Measurements from ENCODE around the gene SLC37A1.

- TF ChIP-seq, protein P1, sequence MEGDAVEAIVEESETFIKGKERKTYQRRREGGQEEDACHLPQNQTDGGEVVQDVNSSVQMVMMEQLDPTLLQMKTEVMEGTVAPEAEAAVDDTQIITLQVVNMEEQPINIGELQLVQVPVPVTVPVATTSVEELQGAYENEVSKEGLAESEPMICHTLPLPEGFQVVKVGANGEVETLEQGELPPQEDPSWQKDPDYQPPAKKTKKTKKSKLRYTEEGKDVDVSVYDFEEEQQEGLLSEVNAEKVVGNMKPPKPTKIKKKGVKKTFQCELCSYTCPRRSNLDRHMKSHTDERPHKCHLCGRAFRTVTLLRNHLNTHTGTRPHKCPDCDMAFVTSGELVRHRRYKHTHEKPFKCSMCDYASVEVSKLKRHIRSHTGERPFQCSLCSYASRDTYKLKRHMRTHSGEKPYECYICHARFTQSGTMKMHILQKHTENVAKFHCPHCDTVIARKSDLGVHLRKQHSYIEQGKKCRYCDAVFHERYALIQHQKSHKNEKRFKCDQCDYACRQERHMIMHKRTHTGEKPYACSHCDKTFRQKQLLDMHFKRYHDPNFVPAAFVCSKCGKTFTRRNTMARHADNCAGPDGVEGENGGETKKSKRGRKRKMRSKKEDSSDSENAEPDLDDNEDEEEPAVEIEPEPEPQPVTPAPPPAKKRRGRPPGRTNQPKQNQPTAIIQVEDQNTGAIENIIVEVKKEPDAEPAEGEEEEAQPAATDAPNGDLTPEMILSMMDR (IDR thresholded peaks at IDR 0.05): no peak
- TF ChIP-seq POLR2A (IDR thresholded peaks at IDR 0.05): no peak
These were observed 1.2 kb downstream of the SLC37A1 start for GRCh38 chr21:42514883-42515228.
